Vagina (tissue), 2 donors: ENCODE results near the gene ZNF219. TPM values are rescaled to one million over a fixed set of nuclear protein-coding genes. Genes with fewer than 3 reads are reported as not detected.

Source experiments
- DNase-seq, 2 donors: peaks; one replicate each; pipeline ENCODE4 v3.0.0-alpha.2; 2017; ENCODE audit errors: extremely low spot score in 2 of 2
- H3K27ac ChIP-seq: fragments of 200-600 bp; sonication (generic); one replicate; pipeline ENCODE4 v1.5.1; 2019
- H3K27me3 ChIP-seq: fragments of 200-600 bp; sonication (generic); one replicate; pipeline ENCODE4 v1.5.1; 2019
- H3K36me3 ChIP-seq, 2 donors: fragments of 200-600 bp; sonication (generic); one replicate each; pipeline ENCODE4 v1.5.1; 2017 to 2019
- H3K4me1 ChIP-seq: fragments of 200-600 bp; sonication (generic); one replicate; pipeline ENCODE4 v1.5.1; 2019
- H3K4me3 ChIP-seq, 2 donors: fragments of 200-600 bp; sonication (generic); 1 replicate in 1 of 2; 2 replicates in 1 of 2; pipeline ENCODE4 v1.5.1; 2016 to 2019
- H3K9me3 ChIP-seq: fragments of 200-600 bp; sonication (generic); one replicate; pipeline ENCODE4 v1.5.1; 2019
- CTCF ChIP-seq, 3 experiments: fragments of 450-650 bp in 2 of 3; fragments of 200-600 bp in 1 of 3; sonication (generic) in 1 of 3; IDR thresholded peaks; one replicate each; pipeline ENCODE4 v1.5.1; 2017 to 2019; ENCODE audit warnings: antibody characterized with exemption in 3 of 3, mild to moderate bottlenecking in 2 of 3, moderate library complexity in 2 of 3
- POLR2A ChIP-seq, 2 donors: fragments of 450-650 bp; IDR thresholded peaks; one replicate each; pipeline ENCODE4 v1.6.1; 2017; ENCODE audit warnings: antibody characterized with exemption in 2 of 2, mild to moderate bottlenecking in 2 of 2, moderate library complexity in 2 of 2
- POLR2AphosphoS5 ChIP-seq, 2 donors: sonication (generic); formaldehyde crosslinking; IDR thresholded peaks; one replicate each; pipeline ENCODE4 v1.9.0; 2017; ENCODE audit warnings: antibody characterized with exemption in 2 of 2, mild to moderate bottlenecking in 2 of 2, low read depth in 1 of 2; ENCODE audit not compliant: insufficient read depth in 1 of 2
- intact Hi-C: fragments of 100-400 bp; cut with DNase I; formaldehyde crosslinking; loops from one replicate; pipeline ENCODE4 v1.15.1; 2023
- total RNA-seq: library from RNA; depleted of rRNA; stranded (reverse); fragments of >200 nt; gene quantifications from one replicate; pipeline ENCODE4 v1.2.3, GENCODE V29; 2016

Gene ZNF219
- total RNA-seq, 1 donor from 2014 or later, result 69.2 TPM

DNA sequence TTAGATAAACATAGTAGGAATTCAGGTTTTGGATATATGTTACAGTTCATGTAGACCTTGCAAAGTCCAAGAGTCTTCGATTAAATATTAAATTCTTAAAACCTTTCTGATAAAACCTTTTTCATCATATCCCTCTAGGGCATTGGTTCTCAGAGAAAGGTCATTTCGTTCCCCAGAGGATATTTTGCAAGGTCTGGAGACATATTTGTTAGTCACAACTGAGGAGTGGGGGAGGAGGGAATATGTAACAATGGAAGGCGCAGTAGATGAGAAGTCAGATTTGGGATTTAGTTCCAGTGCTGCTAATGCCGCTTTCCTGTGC lies 7.7 kb upstream of the ZNF219 start:
- Histone ChIP-seq H3K4me3 (no peak overlapping the region), H3K9me3 (no peaks in the 10 kb centered on the region), H3K36me3 (no peaks in the 10 kb centered on the region), H3K27ac (peak overlapping the region; percentile 99), H3K4me1 (peaks cover 43% of the 10 kb centered on the region), H3K27me3 (no peaks in the 10 kb centered on the region)
- intact Hi-C loops, result no loop called here
- TF ChIP-seq POLR2A (IDR thresholded peaks at IDR 0.05) (no peak), CTCF (IDR thresholded peaks at IDR 0.05) (no peak), POLR2AphosphoS5 (IDR thresholded peaks at IDR 0.05; ENCODE audit: insufficient read depth in 1 of 2, low read depth in 1 of 2) (peak in 1 of 2 donors; percentile 44)
- no peak for DNase-seq

DNA sequence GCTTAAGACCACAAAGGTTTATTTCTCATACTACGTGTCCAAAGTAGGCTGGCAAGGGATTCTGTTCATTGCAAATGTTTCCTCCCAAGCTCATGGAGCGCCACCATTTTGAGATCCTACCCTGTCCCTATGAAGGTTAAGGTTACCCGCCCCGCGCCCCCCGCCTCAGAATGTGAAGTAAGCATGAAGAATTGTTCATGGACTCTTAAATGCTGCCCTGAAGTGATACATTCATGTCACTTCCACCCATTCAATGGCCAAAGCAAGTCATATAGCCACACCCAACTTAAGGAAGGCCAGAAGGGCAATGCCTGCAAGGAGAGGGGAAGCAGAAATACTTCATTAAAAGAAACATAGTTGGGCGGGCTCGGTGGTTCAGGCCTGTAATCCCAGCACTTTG lies 6.6 kb upstream of the ZNF219 start:
- no peak overlapping the region for H3K4me3 ChIP-seq
- TF ChIP-seq POLR2A (IDR thresholded peaks at IDR 0.05), result no peak
- no peak for TF ChIP-seq CTCF (IDR thresholded peaks at IDR 0.05)
- TF ChIP-seq POLR2AphosphoS5 (IDR thresholded peaks at IDR 0.05; ENCODE audit: insufficient read depth in 1 of 2, low read depth in 1 of 2), result no peak
- intact Hi-C loops, result no loop called here
- H3K4me1 ChIP-seq, result peaks cover 45% of the 10 kb centered on the region
- peak overlapping the region; percentile 99 for H3K27ac ChIP-seq
- no peak for DNase-seq
- no peaks in the 10 kb centered on the region for H3K27me3 ChIP-seq
- no peaks in the 10 kb centered on the region for H3K9me3 ChIP-seq
- no peaks in the 10 kb centered on the region for H3K36me3 ChIP-seq

GRCh38 chr14:21104448-21105060 lies 6.1 kb upstream of the ZNF219 start:
- Histone ChIP-seq H3K36me3 (no peaks in the 10 kb centered on the region), H3K4me1 (peaks cover 50% of the 10 kb centered on the region), H3K9me3 (no peaks in the 10 kb centered on the region), H3K4me3 (peak overlapping the region; percentile 67 to 72), H3K27ac (peak overlapping the region; percentile 99), H3K27me3 (no peaks in the 10 kb centered on the region)
- TF ChIP-seq CTCF (IDR thresholded peaks at IDR 0.05) (peak; percentile 80 to 97 (median 90)), POLR2A (IDR thresholded peaks at IDR 0.05) (no peak)
- DNase-seq, result no peak
- intact Hi-C loops, result loop anchor here (1.0 to 5.0 kb wide), 2 partner anchors 35 to 77 kb away; partner anchors contain the start of gene NDRG2

GRCh38 chr14:21103710-21104447 lies 5.4 kb upstream of the ZNF219 start:
- Histone ChIP-seq H3K27me3 (no peaks in the 10 kb centered on the region), H3K27ac (peak overlapping the region; percentile 99), H3K36me3 (no peaks in the 10 kb centered on the region), H3K9me3 (no peaks in the 10 kb centered on the region), H3K4me3 (peak overlapping the region; percentile 67 to 72), H3K4me1 (peaks cover 57% of the 10 kb centered on the region)
- TF ChIP-seq CTCF (IDR thresholded peaks at IDR 0.05) (peak; percentile 18 to 86 (median 47)), POLR2AphosphoS5 (IDR thresholded peaks at IDR 0.05; ENCODE audit: insufficient read depth in 1 of 2, low read depth in 1 of 2) (peak; percentile 94 to 99), POLR2A (IDR thresholded peaks at IDR 0.05) (peak; percentile 17 to 85)
- intact Hi-C loops, result loop anchor here (1.0 to 5.0 kb wide), 2 partner anchors 35 to 77 kb away; partner anchors contain the start of gene NDRG2
- peak in 1 of 2 donors; percentile 97 for DNase-seq

DNA sequence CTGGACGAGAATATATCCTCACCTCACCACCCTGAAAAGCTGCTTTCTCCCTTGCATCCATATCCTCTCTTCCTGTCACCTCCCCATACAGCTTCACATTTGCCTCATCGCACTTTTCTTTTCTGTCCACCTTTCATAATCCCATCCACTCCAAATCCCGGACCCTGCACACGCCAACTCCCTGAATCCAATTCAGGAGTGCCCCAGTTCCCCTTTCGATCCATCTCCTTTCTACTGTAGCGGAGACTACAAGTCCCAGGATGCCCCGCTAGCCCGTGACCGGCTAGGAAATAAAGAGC lies 4.9 kb upstream of the ZNF219 start:
- Histone ChIP-seq H3K27me3 (no peaks in the 10 kb centered on the region), H3K4me1 (peaks cover 58% of the 10 kb centered on the region), H3K36me3 (no peaks in the 10 kb centered on the region), H3K27ac (peak overlapping the region; percentile 99), H3K4me3 (peak overlapping the region; percentile 67 to 72), H3K9me3 (no peaks in the 10 kb centered on the region)
- intact Hi-C loops, result loop anchor here (5.0 kb wide), 1 partner anchor 76 kb away; the partner anchor contains the start of gene NDRG2
- no peak for DNase-seq
- TF ChIP-seq POLR2AphosphoS5 (IDR thresholded peaks at IDR 0.05; ENCODE audit: insufficient read depth in 1 of 2, low read depth in 1 of 2) (no peak), POLR2A (IDR thresholded peaks at IDR 0.05) (no peak)
